Astrocyte of the spinal cord (primary cell): ENCODE data around the gene TRIM47.

ENCODE experiments used
- DNase-seq: peaks from one replicate; pipeline ENCODE4 v3.0.0; 2011; ENCODE audit warnings: low read depth, low spot score
- H3K4me3 ChIP-seq: 2 replicates; pipeline ENCODE4 v1.5.1; 2011; ENCODE audit warnings: low read depth, mild to moderate bottlenecking, low read length, moderate library complexity
- CTCF ChIP-seq: IDR thresholded peaks from 2 replicates; pipeline ENCODE4 v1.5.1; 2012; ENCODE audit warnings: low read depth, mild to moderate bottlenecking, low read length, inconsistent platforms
- in situ Hi-C: cut with HindIII; loops from 2 replicates; pipeline ENCODE4 v1.10.0; 2017; ENCODE audit warnings: low sequenced_read_pairs

TRIM47 gene

GRCh38 chr17:75837899-75838298 lies 40.5 kb downstream of the TRIM47 start:
- no peak for DNase-seq
- in situ Hi-C loops, result no loop called here
- no peak for TF ChIP-seq CTCF
- H3K4me3 ChIP-seq, result no peak overlapping the region

- H3K4me3 ChIP-seq, result no peak overlapping the region
- DNase-seq, result no peak
- no peak for TF ChIP-seq CTCF
- in situ Hi-C loops, result no loop called here
Observed at GRCh38 chr17:75836605-75837004, 41.8 kb downstream of the TRIM47 start.

GRCh38 chr17:75835654-75835987 lies 42.8 kb downstream of the TRIM47 start:
- no peak for TF ChIP-seq CTCF
- H3K4me3 ChIP-seq, result no peak overlapping the region
- in situ Hi-C loops, result no loop called here
- no peak for DNase-seq

GRCh38 chr17:75834928-75835653 lies 43.3 kb downstream of the TRIM47 start:
- DNase-seq, result no peak
- in situ Hi-C loops, result no loop called here
- H3K4me3 ChIP-seq, result no peak overlapping the region
- no peak for TF ChIP-seq CTCF

GRCh38 chr17:75834279-75834920 lies 44.0 kb downstream of the TRIM47 start:
- no peak overlapping the region for H3K4me3 ChIP-seq
- DNase-seq, result no peak
- in situ Hi-C loops, result no loop called here
- TF ChIP-seq CTCF, result no peak

GRCh38 chr17:75832652-75833400 lies 45.6 kb downstream of the TRIM47 start:
- in situ Hi-C loops, result no loop called here
- TF ChIP-seq CTCF, result no peak
- DNase-seq, result no peak
- H3K4me3 ChIP-seq, result no peak overlapping the region
